Breast epithelium (tissue), 3 donors: ENCODE data around the gene SPATA24.

ENCODE experiments used
- CTCF ChIP-seq, 3 donors: fragments of 450-650 bp; IDR thresholded peaks; one replicate each; pipeline ENCODE4 v1.5.1; 2016 to 2017; ENCODE audit warnings: antibody characterized with exemption in 3 of 3, mild to moderate bottlenecking in 3 of 3, moderate library complexity in 3 of 3
- POLR2A ChIP-seq: fragments of 450-650 bp; IDR thresholded peaks from one replicate; pipeline ENCODE4 v1.6.1; 2016; ENCODE audit warnings: antibody characterized with exemption, mild to moderate bottlenecking, moderate library complexity
- POLR2AphosphoS5 ChIP-seq, 3 donors: sonication (generic); formaldehyde crosslinking; IDR thresholded peaks; one replicate each; pipeline ENCODE4 v1.6.1; 2017; ENCODE audit warnings: antibody characterized with exemption in 3 of 3

- TF ChIP-seq CTCF (IDR thresholded peaks at IDR 0.05) = no peak
- no peak for TF ChIP-seq POLR2A
- no peak for TF ChIP-seq POLR2AphosphoS5 (IDR thresholded peaks at IDR 0.05)
These were observed 12.1 kb downstream of the SPATA24 start for GRCh38 chr5:139391570-139392323.
